Hematopoietic multipotent progenitor cell treated with erythropoietin and hydrocortisone succinate and interleukin-3 and kit ligand, for 6 days (in vitro differentiated cells): ENCODE results near the gene GIT1.
"Not testable (repeated sequence)": the region's sequence is repeated elsewhere in the genome, so short reads cannot be mapped to it uniquely, and the experiment has no call there.

Experiments used
- DNase-seq: peaks from one replicate; pipeline ENCODE4 v3.0.0-alpha.2; 2015

The GIT1 gene

GRCh38 chr17:29566473-29567303 lies 22.8 kb downstream of the GIT1 start, which contains the start of gene ABHD15:
Gene ABHD15, minus strand, starts transcription at chr17:29567037. Its CDS starts 71 bp downstream, at chr17:29566966.
- peak; percentile 72 for DNase-seq

GRCh38 chr17:29565643-29566472 lies 23.6 kb downstream of the GIT1 start:
- peak; percentile 67 for DNase-seq

GRCh38 chr17:29563816-29564215 lies 25.6 kb downstream of the GIT1 start:
- no peak for DNase-seq

- no peak for DNase-seq
Observed at GRCh38 chr17:29562615-29563014, 26.8 kb downstream of the GIT1 start.

- peak; percentile 54 for DNase-seq
Observed at GRCh38 chr17:29561554-29562517, 27.6 kb downstream of the GIT1 start.

GRCh38 chr17:29560316-29560715 lies 29.1 kb downstream of the GIT1 start:
- peak; percentile 17 for DNase-seq

- peak; percentile 1 for DNase-seq
Observed at GRCh38 chr17:29559640-29560039, 29.8 kb downstream of the GIT1 start.

- DNase-seq = not testable (repeated sequence)
Observed at GRCh38 chr17:29558139-29558538, 31.3 kb downstream of the GIT1 start.

- DNase-seq = no peak
Observed at GRCh38 chr17:29557739-29558116, 31.7 kb downstream of the GIT1 start.

- peak; percentile 71 for DNase-seq
Observed at GRCh38 chr17:29557085-29557738, 32.2 kb downstream of the GIT1 start.

GRCh38 chr17:29555840-29556239 lies 33.6 kb downstream of the GIT1 start:
- no peak for DNase-seq

GRCh38 chr17:29549177-29549923 lies 40.1 kb downstream of the GIT1 start:
- peak; percentile 57 for DNase-seq

GRCh38 chr17:29546830-29547229 lies 42.6 kb downstream of the GIT1 start:
- DNase-seq = no peak

- no peak for DNase-seq
Observed at GRCh38 chr17:29546085-29546484, 43.4 kb downstream of the GIT1 start.

- no peak for DNase-seq
Observed at GRCh38 chr17:29544066-29544465, 45.4 kb downstream of the GIT1 start.

- no peak for DNase-seq
Observed at GRCh38 chr17:29533976-29534375, 55.5 kb downstream of the GIT1 start.

GRCh38 chr17:29526322-29526721 lies 63.1 kb downstream of the GIT1 start:
- no peak for DNase-seq

- DNase-seq = no peak
Observed at GRCh38 chr17:29524692-29525091, 64.8 kb downstream of the GIT1 start.
